HepG2 (cell line): Measurements from ENCODE around the gene AKTIP. TPM values are rescaled to one million over a fixed set of nuclear protein-coding genes. Genes with fewer than 3 reads are reported as not detected.

Experiments used
- ARID3A ChIP-seq: IDR thresholded peaks from 2 replicates; pipeline ENCODE4 v1.6.1; 2012; ENCODE audit warnings: low read depth, low read length, improper control_type of control experiment
- BCLAF1 ChIP-seq: fragments of 450-650 bp; IDR thresholded peaks from 2 replicates; pipeline ENCODE4 v1.6.1; 2017; ENCODE audit warnings: mild to moderate bottlenecking
- BRD4 ChIP-seq: sonication (generic); formaldehyde crosslinking; IDR thresholded peaks from 2 replicates; pipeline ENCODE4 v1.4.0; 2020; ENCODE audit warnings: missing genetic modification reagents
- CHCHD3 ChIP-seq: sonication (generic); formaldehyde crosslinking; IDR thresholded peaks from 2 replicates; pipeline ENCODE4 v1.8.0; 2022; ENCODE audit warnings: mild to moderate bottlenecking, missing genetic modification reagents, moderate library complexity
- DPF2 ChIP-seq: sonication (generic); formaldehyde crosslinking; IDR thresholded peaks from 2 replicates; pipeline ENCODE4 v1.4.0; 2020; ENCODE audit warnings: mild to moderate bottlenecking, low read depth, missing genetic modification reagents, borderline replicate concordance
- FOXM1 ChIP-seq: sonication (generic); formaldehyde crosslinking; IDR thresholded peaks from 2 replicates; pipeline ENCODE4 v1.5.0; 2020; ENCODE audit warnings: missing genetic modification reagents
- HHEX ChIP-seq: IDR thresholded peaks from 2 replicates; pipeline ENCODE4 v1.6.1; 2016; ENCODE audit warnings: control low read depth
- KDM1A ChIP-seq: IDR thresholded peaks from 2 replicates; pipeline ENCODE4 v1.6.1; 2016; ENCODE audit warnings: missing compliant biosample characterization
- KLF11 ChIP-seq: IDR thresholded peaks from 2 replicates; pipeline ENCODE4 v1.6.1; 2016; ENCODE audit warnings: missing compliant biosample characterization
- NCOA2 ChIP-seq: sonication (generic); formaldehyde crosslinking; IDR thresholded peaks from 2 replicates; pipeline ENCODE4 v1.8.0; 2022; ENCODE audit warnings: inconsistent platforms
- NR3C1 ChIP-seq: sonication (generic); formaldehyde crosslinking; IDR thresholded peaks from 2 replicates; pipeline ENCODE4 v1.4.0; 2020; ENCODE audit warnings: missing genetic modification reagents
- TFDP2 ChIP-seq: sonication (generic); formaldehyde crosslinking; IDR thresholded peaks from 2 replicates; pipeline ENCODE4 v1.4.0; 2020; ENCODE audit warnings: missing genetic modification reagents
- THYN1 ChIP-seq: sonication (generic); formaldehyde crosslinking; IDR thresholded peaks from 2 replicates; pipeline ENCODE4 v1.8.1; 2023; ENCODE audit warnings: low read depth, mild to moderate bottlenecking, moderate library complexity, missing genetic modification reagents, borderline replicate concordance
- TMF1 ChIP-seq: sonication (generic); formaldehyde crosslinking; IDR thresholded peaks from 2 replicates; pipeline ENCODE4 v1.8.1; 2022; ENCODE audit warnings: low read depth, missing genetic modification reagents
- ZFP90 ChIP-seq: sonication (generic); formaldehyde crosslinking; IDR thresholded peaks from 2 replicates; pipeline ENCODE4 v1.8.0; 2022; ENCODE audit warnings: missing genetic modification reagents, mild to moderate bottlenecking, inconsistent platforms, borderline replicate concordance
- ZNF256 ChIP-seq: sonication (generic); formaldehyde crosslinking; conservative IDR thresholded peaks from 2 replicates; pipeline ENCODE4 v1.4.0; 2020; ENCODE audit warnings: missing genetic modification reagents
- ZNF296 ChIP-seq: sonication (generic); formaldehyde crosslinking; conservative IDR thresholded peaks from 2 replicates; pipeline ENCODE4 v1.5.0; 2020; ENCODE audit warnings: mild to moderate bottlenecking, missing genetic modification reagents
- ZNF451 ChIP-seq: sonication (generic); formaldehyde crosslinking; IDR thresholded peaks from 2 replicates; pipeline ENCODE4 v1.5.0; 2020; ENCODE audit warnings: mild to moderate bottlenecking, missing genetic modification reagents
- ZNF549 ChIP-seq: sonication (generic); formaldehyde crosslinking; IDR thresholded peaks from 2 replicates; pipeline ENCODE4 v1.5.0; 2020; ENCODE audit warnings: missing genetic modification reagents
- ZNF567 ChIP-seq: sonication (generic); formaldehyde crosslinking; IDR thresholded peaks from 2 replicates; pipeline ENCODE4 v1.8.1; 2023; ENCODE audit warnings: mild to moderate bottlenecking, missing genetic modification reagents, borderline replicate concordance
- ZSCAN31 ChIP-seq: sonication (generic); formaldehyde crosslinking; IDR thresholded peaks from 2 replicates; pipeline ENCODE4 v1.5.0; 2020; ENCODE audit warnings: low read depth, mild to moderate bottlenecking, missing genetic modification reagents
- polyA plus RNA-seq, 8 experiments: library from polyadenylated mRNA; depleted of rRNA in 3 of 8; stranded (reverse) in 7 of 8; unstranded in 1 of 8; fragments of >200 nt; fragmentation: Illumina TruSeq in 4 of 8; extraction: Trizol in 4 of 8; gene quantifications; 2 replicates each; pipeline versions ENCODE4 v1.2.1 to v1.2.3, GENCODE V29; 2011 to 2016; ENCODE audit warnings: low read depth in 4 of 8, missing spikeins in 1 of 8, mixed read lengths in 1 of 8; ENCODE audit not compliant: insufficient read depth in 1 of 8
- total RNA-seq, 5 experiments: library from RNA; depleted of rRNA; stranded (reverse); fragments of >200 nt; fragmentation: Illumina TruSeq; extraction: Trizol; gene quantifications; 2 replicates each; pipeline ENCODE4 v1.2.3, GENCODE V29; 2016; ENCODE audit warnings: low read depth in 1 of 5
- TF ChIP-seq, protein P1 (sequence below): sonication (generic); formaldehyde crosslinking; IDR thresholded peaks from 2 replicates; pipeline ENCODE4 v1.4.0; 2020; ENCODE audit warnings: missing genetic modification reagents, mild to moderate bottlenecking, borderline replicate concordance

AKTIP gene
- total and polyA plus RNA-seq, 2 of the 13 experiments (the other 11 are each of a cell fraction or from before 2014, with no cell fraction given), result 28.8 to 49.0 TPM

DNA sequence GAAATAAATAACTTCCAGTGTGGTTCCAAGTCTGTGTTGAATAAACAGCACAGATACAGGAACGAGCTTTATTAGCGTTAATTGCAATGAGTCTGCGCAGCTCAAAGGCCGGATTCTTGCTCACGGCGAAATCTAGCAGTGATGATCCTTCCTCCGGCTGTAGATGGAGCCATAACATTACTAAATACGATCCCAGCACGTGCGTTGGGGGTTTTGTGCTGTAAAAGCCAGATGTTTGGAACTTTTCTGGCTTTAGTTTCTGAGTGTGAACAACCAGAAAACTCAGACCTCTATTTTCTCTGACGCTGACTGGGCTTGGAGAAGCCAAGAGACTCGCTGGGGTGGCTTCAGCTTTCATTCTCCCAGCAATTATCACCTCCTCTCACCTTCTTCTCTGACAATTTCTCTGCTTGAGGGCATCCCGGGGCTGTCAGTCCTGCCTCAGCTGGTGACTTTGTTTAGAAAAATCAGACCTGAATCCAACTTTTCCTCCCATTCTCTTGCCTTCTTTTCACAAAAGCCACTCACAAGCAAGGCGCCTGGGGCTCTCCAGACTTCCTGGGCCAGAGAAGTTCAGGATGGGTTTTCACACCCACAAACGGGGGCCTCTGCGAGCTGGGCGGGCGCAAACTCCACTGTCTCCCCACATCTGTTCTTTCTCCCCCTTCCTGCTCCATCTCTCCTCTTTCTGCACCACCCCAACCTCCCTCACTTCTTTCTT lies 47.1 kb upstream of the AKTIP start (continued):
- no peak for TF ChIP-seq HHEX
- TF ChIP-seq KDM1A (CRISPR knock-in tag), result no peak
- no peak for TF ChIP-seq ZNF451 (CRISPR knock-in tag)
- TF ChIP-seq TFDP2 (CRISPR knock-in tag), result peak; percentile 67
- no peak for TF ChIP-seq ZSCAN31 (CRISPR knock-in tag)
- no peak for TF ChIP-seq ZFP90
- no peak for TF ChIP-seq KLF11 (CRISPR knock-in tag)
- TF ChIP-seq ZNF256 (CRISPR knock-in tag), result no peak
- no peak for TF ChIP-seq THYN1 (CRISPR knock-in tag)
- no peak for TF ChIP-seq CHCHD3 (CRISPR knock-in tag)
- no peak for TF ChIP-seq BCLAF1
- TF ChIP-seq NR3C1 (CRISPR knock-in tag), result no peak
- TF ChIP-seq, protein P1, sequence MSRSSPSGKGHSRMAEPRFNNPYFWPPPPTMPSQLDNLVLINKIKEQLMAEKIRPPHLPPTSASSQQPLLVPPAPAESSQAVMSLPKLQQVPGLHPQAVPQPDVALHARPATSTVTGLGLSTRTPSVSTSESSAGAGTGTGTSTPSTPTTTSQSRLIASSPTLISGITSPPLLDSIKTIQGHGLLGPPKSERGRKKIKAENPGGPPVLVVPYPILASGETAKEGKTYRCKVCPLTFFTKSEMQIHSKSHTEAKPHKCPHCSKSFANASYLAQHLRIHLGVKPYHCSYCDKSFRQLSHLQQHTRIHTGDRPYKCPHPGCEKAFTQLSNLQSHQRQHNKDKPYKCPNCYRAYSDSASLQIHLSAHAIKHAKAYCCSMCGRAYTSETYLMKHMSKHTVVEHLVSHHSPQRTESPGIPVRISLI (CRISPR knock-in tag), result no peak
- no peak for TF ChIP-seq BRD4
- TF ChIP-seq NCOA2 (CRISPR knock-in tag), result no peak; the same call in 1 of the 2 replicates
- no peak for TF ChIP-seq ZNF296 (CRISPR knock-in tag)
- no peak for TF ChIP-seq TMF1
- TF ChIP-seq ZNF549, result no peak
- TF ChIP-seq ZNF567 (CRISPR knock-in tag), result no peak
- no peak for TF ChIP-seq FOXM1
- TF ChIP-seq DPF2 (CRISPR knock-in tag), result no peak
- no peak for TF ChIP-seq ARID3A
